Stimulated activated CD4-positive, alpha-beta T cell treated with anti-CD3 and anti-CD28 coated beads, Interleukin-4, amount 100 ng/mL, for 48 hours (primary cell): Measurements from ENCODE around the gene STK4.

Experiments
- DNase-seq, 2 donors: peaks; one replicate each; pipeline ENCODE4 v3.0.0-alpha.2; 2020; ENCODE audit warnings: low read depth in 2 of 2

Gene STK4

DNA sequence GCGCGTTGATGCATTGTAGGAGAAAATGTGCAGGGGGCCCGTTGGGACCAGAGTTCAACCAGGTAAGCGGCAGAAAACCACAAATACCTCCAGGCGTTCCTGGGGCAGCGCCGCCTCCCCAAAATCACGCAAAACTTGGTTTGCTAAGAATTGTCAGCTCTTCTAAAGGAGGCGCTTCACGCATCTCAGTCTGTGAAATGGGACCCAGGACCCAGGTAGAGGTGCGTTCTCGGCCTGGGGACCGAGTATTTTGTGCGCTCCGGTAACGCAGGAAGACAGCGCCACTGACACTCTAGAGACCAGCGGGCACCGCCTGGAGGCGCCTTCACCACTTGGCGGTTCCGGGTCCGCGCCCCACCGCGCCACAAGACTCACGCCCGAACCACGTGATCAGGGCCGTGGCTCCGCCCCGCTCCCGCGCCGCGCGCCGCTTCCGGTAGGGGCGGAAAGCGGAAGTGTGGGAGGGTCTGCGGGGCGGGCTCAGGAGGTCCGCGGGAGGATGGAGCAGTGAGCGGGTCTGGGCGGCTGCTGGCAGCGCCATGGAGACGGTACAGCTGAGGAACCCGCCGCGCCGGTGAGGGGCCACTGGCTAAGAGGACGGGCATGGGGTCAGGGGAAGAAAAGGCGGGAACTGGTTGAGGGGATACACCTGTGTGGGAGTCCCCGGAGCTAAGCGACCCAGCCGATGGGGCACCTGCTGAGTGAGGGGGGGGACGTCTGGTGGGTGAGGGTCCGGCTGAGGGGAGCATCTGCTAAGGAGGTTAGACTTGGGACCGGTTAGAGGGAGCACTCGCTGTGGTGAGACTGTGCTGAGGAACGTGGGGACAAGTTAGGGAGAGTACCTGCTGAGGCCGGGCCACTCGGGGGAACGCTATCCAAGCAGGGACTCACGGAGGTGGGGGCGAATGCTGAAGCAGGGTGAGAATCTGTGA lies at the start of gene STK4:
TSS of gene STK4 (plus strand) at position 483 of the 932 bp plus-strand sequence. CDS start at position 540, 57 bp downstream.
- peak; percentile 91 to 93 for DNase-seq

DNA sequence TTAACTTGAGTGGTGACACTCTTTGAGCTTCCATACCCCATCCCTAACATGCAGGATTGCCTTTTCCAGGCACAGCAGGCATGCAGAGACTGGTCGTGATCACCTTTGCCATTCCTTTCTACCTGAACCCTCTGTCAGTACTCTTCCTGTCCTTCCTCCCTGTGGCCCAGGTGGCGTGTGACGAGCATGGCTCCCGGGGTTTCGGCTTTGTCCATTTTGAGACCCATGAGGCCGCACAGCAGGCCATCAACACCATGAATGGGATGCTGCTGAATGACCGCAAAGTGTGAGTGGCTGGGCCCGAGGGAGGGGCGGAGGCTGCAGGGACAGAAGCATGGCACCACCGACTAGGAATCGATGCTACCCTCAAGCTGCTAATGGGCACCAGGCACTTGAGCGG lies 49.7 kb upstream of the STK4 start:
- no peak for DNase-seq

DNA sequence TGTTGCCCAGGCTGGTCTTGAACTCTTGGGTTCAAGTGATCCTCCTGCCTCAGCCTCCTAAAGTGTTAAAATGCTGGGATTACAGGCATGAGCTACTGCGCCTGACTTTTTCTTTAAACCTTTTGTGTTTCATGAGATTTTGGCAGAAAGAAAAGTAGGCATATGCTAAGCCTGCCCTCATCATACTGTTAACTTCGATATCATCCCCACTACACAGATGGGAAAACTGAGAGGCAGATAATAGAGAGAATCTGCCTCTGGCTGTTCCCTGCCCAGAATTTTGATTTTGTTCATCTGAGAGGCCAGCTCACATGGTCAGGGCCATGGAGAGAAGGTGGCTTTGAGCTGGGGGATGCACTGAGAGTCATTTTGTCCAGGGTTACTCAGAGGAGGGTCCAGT lies 48.9 kb upstream of the STK4 start:
- DNase-seq = no peak

DNA sequence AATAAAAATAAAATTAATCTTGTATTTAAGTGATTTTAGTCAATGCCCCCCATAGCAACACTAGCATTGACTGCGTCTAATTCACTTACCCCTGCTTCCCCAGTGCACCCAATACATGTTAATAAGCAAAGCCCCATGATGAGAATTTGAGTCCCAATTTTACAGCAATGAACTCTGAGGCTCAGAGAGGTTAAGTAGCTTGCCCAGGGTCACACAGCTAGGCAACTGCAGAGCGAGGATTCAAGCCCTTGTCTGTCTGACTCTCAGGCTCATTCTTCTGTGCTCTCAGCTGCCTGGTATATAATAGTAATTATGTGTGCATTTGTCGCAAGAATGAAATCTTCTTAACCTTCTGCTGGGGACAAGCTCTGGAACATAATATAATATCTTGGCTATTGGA lies 48.0 kb upstream of the STK4 start:
- DNase-seq = no peak

DNA sequence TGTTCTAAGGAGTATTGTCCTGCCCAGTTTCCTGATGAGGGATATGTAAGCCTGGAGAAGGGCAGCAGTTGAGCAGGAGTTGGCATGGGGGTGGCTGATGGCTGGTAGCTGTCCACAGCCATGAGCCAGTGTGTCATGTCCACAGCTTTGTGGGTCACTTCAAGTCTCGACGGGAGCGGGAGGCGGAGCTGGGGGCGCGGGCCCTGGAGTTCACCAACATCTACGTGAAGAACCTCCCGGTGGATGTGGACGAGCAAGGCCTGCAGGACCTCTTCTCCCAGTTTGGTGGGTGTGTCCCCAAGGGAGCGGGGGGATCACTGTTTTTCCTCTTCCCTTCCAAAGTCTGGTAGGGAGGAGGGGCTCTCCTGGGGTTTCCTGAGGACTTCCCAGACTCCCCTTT lies 47.6 kb upstream of the STK4 start:
- no peak for DNase-seq

DNA sequence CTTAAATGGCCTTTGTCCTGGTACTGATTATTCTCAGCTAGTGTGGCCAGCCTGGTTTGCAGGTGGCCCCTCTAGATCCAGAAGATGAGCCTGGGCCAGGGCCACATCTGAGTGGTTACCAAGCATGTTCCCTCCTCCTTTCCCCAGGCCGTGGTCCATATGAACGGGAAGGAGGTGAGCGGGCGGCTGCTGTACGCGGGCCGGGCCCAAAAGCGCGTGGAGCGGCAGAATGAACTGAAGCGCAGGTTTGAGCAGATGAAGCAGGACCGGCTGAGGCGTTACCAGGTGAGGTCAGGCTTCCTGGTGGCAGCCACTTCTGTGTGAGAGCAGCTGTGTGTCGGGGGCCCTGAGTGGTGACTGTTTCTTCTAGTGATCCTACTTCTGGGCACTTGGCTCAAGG lies 44.9 kb upstream of the STK4 start:
- no peak for DNase-seq

DNA sequence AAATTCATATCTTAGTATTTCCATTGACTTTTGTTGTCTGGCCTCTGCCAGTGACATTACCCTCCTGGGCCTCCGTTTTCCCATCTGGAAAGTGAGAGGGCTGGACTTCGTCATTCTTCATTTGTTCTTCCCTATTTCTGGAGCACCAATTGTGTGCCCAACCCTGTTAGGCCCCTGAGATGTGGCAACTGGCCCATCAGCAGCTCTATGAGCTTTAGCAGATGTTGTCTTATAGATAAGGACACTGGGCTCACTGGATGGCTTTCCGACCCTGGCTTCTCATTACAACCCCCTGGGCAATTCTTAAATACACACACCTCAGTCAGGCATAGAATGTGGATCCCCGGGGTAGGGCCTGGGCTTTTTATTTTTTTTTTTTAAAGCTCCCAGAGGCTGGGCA lies 41.8 kb upstream of the STK4 start:
- no peak for DNase-seq

DNA sequence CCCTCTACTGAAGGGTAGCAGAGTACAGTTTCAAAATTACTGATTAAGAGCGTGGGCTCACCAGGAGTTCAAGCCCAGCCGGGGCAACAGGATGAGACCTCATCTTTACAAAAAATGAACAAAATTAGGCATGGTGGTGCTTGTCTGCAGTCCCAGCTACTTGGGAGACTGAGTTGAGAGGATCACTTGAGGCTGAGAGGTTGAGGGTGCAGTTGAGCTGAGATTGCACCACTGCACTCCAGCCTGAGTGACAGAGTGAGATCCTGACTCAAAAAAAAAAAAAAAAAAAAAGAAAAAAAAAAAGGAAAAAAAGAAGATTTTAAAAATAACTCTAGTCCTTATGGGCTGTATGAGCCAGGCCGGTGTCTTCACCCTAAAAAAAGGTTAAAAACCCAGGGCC lies 37.7 kb upstream of the STK4 start:
- DNase-seq = no peak

DNA sequence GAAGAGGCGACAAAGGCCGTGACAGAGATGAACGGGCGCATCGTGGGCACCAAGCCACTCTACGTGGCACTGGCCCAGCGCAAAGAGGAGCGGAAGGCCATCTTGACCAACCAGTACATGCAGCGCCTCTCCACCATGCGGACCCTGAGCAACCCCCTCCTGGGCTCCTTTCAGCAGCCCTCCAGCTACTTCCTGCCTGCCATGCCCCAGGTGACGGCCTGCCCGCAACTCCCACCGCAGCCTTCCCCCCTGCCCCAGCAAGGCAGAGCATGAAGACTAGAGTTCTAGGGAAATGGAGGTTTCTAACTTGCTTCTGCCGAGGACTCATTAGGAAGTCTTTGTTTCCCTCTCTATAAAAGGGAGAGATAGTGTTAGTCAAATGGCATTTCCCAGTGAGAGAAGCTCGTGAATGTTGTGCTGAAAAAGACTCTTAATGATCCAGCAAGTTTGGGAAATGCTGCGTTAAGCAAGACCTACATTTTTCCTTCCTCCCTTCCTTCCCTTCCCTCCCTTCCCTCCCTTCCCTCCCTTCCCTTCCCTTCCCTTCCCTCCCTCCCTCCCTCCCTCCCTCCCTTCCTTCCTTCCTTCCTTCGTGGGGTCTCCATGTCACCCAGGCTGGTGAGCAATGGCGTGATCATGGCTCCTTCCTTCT lies 35.7 kb upstream of the STK4 start:
- DNase-seq = no peak

DNA sequence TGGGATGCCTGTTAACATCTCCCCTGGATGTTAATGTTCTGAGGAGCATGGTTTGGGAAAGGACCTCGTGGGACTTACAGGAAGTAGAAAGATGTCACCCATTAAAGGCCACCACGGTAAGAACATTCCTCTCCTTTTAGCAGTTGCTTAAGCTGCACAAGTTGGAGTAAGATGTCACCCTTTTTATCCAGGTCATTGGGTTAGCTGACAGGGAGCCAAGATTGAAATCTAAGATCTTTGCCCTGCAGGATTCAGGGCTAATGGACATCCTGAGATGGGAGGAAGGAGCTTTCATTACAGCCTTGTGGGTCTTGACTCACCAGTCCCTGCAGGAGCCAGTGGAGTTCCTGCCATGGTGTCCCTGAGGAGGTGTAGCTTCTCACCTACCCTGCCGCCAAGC lies 34.4 kb upstream of the STK4 start:
- DNase-seq = no peak

DNA sequence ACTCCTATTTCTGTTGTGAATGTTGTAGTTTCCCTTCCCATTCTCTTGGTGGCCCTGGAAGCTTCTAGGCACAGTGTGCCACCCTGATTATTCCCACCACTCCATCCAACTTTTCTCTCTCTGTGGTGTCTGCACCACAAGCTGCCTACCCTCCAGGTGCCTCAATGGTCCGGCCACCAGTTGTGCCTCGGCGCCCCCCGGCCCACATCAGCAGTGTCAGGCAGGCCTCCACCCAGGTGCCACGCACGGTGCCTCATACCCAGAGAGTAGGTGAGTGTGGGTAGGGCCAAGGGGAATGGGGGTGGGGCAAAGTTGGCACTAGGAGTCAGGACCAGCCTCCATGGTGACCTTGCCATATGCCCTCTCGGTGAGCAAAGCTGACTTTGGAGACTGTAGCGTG lies 33.4 kb upstream of the STK4 start:
- no peak for DNase-seq

DNA sequence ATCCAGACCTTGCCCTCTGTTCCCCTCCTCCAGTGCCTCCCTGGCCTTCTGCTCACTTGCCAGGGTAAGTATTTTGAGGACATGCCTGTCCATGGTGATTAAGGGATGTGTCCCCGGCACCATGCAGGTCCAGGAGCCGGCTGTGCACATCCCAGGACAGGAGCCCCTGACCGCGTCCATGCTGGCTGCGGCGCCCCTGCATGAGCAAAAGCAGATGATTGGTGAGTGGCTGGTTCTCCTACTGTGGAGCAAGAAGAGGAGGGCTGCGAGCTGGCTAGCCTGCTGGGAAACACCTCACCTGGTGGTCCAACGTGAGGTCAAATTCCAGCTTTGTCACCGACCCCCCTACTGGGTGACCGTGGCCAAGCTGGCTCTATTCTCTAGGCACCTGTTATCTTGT lies 29.8 kb upstream of the STK4 start:
- DNase-seq = no peak

DNA sequence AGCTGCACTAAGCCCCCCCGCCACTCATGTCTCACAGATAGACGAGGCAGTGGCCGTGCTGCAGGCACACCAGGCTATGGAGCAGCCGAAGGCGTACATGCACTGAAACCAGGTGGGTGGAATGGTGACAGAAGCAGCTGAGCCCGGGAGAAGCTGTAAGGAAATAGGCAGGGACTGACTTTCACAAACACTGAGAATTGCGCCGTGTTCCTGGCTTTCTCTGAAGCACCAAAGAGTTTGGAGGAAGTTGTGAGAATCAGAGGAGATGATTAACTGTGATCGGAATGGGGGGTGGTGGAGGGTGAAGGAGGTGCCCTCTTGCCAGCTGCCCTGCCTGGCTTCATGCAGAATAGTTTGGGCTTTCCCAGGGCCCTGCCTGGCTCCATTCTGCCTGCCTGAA lies 27.7 kb upstream of the STK4 start:
- no peak for DNase-seq

DNA sequence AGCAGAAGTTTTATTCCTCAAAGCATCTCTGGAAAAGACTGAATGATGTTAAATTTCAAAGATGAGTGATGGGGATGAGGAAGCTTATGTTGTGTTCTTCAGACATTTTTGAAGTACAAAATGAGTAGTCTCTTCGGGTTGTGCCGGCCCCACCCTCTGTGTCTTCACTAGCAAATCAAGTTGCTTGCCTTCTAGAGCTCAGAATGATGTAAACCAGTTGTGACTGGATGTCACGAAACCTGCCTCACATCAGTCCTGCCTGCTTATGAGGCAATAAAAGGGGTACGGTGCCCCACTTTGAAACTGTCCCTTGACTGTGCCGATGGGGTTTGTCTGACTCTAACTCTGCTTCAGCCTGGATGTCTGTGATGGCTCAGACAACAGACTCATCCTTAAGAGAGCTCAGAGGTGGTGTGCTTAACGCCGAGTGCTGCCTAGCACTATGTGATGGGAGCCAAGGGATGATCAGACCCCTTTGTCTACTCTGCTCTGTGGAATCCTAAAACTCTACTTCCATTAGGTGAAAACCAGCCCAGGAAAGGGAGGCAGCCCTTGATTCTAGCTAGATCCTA lies 25.1 kb upstream of the STK4 start:
- DNase-seq = no peak

DNA sequence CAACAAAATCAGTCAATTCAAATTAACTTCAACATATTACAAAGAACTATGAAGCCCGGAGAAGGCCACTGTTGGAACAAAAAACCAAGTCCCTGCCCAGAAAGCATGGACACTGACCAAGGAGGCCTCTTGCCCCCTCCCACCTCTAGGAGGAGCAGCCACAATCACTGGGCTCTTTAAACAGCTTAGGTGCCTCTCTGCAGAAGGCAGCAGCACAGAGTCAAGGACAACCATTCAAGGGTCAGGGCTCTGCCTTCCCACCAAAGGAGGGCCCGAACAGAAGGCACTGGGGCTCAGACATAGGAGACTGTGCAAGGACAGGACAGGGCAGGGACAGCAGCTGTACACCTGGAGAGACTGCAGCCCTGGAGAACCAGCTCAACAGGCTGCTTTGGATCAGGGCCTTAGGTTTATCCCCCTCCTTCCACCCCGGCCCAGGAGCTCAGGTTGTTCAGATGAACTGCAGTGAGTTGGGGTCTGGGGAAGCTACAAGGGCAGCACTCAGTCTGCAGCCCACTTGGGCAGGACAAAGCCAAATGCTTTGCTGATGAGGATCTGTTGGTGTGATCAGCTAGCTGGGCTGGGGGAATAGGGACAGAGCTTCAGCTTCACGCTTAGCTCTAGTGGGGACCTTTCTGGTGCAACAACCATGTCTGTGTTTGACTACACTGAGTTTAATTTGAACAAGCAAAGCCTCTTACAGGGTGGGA lies 23.9 kb upstream of the STK4 start:
- no peak for DNase-seq

DNA sequence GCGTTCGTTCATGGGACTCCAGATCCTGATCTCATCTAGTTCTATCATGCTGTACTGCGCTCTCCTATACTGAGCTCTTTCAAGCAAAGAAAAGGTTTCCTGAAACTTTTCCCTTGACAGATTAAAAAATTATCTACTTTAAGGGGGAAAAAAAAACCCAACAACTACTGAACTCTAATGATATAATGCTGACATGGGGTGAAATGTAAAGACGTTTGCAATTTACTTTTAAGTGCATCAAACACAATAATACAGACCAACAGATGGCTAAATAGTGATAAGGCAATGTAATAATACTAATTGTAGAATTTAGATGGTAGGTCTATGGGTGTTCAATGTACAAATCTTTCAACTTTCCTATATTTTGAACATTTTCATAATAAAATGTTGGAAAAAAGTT lies 22.5 kb upstream of the STK4 start:
- no peak for DNase-seq

DNA sequence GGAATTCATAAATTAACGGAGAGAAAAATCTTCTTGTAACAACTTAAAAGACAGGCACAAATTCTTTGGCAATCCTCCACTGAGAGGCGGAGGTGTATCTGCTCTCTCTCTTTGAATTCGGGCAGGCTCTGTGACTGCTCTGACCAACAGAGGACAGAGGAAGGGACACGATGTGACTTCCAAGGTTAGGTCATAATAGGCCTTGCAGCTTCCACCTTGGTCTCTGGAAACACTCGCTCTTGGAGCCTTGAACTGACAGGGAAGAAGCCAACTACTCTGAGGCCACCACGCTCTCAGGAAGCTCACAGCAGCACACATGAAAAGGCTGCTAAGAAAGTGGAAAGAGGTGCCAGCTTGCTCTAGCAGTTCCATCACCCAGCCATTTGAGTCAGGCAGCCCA lies 21.1 kb upstream of the STK4 start:
- DNase-seq = no peak

DNA sequence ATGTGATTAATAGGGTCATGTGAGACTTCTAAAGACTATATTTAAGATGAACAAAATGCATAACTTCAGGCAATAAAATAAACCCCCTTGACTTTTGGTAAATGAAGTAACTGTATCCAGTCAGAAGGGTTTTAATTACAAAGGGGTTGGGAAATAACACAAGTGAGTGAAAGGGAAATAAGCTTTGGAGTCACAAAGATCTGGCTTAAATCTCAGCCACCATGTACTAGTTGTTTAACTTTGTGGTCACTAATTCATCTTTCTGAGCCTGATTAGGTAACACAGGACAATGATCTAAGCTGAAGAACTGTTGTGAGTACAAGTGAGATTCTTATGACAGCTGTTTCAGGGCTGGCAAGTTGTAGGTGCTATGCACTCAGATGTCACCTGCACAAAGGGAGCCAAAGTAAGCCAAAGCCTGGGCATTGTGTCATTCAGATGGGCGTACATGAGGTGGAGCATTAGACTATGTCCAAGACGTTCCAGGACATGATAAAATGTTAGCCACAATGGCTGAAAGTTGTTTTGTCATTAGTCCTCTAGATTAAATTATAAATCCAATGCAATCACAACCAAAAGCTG lies 19.9 kb upstream of the STK4 start:
- DNase-seq = no peak

DNA sequence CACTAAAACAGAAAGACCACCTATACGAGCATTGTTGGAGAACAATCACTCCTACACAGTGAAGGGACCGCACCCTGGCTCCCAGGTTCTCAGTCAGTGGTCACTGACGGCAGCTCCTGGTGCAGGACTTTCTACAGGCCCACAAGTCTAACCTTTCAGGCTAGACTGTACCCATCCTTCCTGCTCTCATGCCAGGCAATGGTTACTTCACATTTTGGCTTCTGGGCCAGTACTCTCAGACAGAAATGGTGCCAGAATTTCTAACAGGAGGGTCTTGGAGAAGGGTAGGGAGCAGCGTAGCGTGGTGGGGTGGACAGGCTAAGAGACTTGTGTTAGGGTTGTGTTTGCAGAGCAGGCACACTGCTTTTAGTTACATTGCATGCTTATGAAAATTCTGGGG lies 18.2 kb upstream of the STK4 start:
- DNase-seq = no peak

DNA sequence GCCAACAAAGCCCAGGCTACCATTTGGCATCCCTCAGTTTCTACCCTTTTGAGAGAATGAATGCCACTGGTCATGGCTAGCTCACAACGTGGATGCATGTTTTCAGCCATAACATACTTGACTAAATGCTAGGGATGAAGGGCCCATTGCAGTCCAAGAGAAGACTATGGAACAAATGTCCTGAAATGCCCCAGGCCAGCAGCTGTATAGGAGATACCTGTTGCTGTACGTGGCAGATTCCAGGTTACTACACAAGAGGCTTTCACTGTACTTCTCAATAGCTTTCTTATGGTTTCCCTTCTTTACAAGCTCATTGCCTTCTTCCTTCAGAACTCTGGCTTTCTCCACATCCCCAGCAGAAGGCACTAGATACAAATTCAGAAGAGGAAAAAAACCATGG lies 17.8 kb upstream of the STK4 start:
- DNase-seq = no peak

DNA sequence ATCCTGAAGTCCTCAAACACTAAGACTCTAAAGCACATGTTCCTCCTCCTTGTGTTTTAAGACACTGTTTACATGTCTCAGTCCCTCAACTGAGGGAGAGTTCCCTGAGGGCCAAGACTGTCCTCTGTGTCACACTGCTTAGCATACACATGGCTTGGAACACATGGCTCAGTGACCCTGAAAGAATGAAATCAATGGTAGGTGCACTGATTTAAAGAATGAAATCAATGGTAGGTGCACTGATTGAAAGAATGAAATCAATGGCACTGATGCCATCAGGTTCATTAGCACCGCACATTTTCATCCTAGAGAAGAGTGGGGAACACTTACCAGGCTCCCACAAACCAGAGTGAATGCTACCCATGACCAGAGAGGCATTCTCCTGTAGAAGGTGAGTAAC lies 15.9 kb upstream of the STK4 start:
- DNase-seq = no peak

DNA sequence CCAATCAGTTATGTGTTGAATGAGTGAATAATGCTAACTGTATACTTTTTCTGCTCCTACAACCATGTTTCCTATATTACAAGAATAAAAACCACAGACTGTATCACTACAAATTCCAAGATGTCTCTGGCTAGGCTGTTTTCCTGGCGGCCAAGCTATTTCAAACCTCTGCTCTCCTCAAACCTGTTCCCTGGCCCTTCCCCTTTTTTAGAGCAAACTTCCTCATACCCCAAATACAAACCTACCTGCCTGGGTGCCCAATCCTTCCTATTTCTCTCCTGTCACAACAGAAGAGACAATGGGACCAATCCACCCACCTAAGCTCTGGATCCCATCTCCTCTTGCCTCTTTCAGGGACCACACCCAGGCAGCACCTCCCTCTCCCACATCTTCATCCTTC lies 13.6 kb upstream of the STK4 start:
- DNase-seq = no peak
